Cardiac septum (tissue), 1 donor: Measurements from ENCODE around the gene MYBPC3. TPM values are rescaled to one million over a fixed set of nuclear protein-coding genes. Genes with fewer than 3 reads are reported as not detected.

Source experiments
- DNase-seq: peaks from one replicate; pipeline ENCODE4 v3.0.0-alpha.2; 2020; ENCODE audit warnings: low spot score
- intact Hi-C: fragments of 100-400 bp; cut with DNase I; formaldehyde crosslinking; loops from one replicate; pipeline ENCODE4 v1.14.0; 2022
- total RNA-seq: library from RNA; stranded (reverse); fragmentation: NEBNext Ultra II Directional; extraction: Animal tissue kit (Norgen Biotek cat#: 25700); gene quantifications from one replicate; pipeline ENCODE4 v1.2.1, GENCODE V29; 2021
- donor health status: DM: no; HTN: no; CAD: no.

MYBPC3 gene
- total RNA-seq, 1 donor from 2014 or later, result 1,860 TPM

- DNase-seq, result no peak
- intact Hi-C loops, result no loop called here
Measured at GRCh38 chr11:47366020-47366490, 13.6 kb upstream of the MYBPC3 start.

DNA sequence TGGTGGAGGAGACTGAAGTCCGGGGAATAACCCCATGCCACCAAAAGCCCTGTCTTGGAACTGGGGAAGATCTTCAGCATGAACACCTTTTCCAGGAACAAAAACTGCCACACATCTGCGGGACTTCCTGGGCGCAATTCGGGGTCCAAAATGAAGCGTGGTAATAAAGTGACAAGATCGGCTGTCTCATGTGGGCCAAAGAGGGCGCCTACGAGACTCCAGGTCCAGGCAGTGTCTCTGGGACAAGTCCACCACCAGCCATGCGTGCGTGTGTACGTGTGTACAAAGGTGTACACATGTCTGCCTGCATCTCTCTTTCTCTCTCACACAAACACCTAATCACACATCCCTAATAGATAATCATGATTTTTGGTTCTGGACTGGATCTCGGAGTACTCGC is 8.9 kb upstream of the MYBPC3 start:
- no peak for DNase-seq
- intact Hi-C loops, result no loop called here

DNA sequence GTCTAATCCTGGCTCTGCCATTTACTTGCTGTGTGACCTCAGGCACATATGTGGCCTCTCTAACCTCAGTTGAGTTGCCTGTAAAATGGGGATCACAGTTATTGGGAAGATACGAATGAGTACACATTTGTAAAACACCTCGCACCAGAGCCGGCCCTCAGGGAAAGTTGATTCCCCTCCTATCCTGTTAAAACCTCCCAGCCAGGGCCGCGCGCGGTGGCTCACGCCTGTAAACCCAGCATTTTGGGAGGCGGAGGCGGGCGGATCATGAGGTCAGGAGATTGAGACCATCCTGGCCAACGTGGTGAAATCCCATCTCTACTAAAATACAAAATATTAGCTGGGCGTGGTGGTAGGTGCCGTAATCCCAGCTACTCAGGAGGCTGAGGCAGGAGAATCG is 7.8 kb upstream of the MYBPC3 start:
- intact Hi-C loops, result no loop called here
- DNase-seq, result no peak

DNA sequence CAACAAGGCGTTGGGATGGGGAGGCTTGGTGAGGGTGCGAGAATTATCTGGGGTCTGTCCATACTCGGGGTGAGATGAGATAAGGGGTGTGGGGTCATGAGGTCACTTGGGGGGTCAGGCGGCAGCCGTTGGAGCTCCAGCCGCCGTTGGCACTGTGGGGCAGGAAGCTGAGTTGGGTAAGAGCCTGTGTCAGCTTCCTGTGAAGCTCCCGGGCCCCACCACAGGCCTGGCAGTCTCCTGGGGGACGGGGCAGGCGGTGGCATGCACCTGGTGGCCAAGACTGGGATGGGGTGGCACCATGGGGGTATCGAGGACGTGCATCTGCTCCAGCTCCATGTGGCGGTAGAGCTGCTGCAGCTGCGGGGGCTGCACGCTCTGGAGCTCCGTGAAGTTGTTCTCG is 7.1 kb upstream of the MYBPC3 start:
- no peak for DNase-seq
- intact Hi-C loops, result loop anchor here (10.0 kb wide), 1 partner anchor 445 kb away; the partner anchor contains the start of gene LRP4

DNA sequence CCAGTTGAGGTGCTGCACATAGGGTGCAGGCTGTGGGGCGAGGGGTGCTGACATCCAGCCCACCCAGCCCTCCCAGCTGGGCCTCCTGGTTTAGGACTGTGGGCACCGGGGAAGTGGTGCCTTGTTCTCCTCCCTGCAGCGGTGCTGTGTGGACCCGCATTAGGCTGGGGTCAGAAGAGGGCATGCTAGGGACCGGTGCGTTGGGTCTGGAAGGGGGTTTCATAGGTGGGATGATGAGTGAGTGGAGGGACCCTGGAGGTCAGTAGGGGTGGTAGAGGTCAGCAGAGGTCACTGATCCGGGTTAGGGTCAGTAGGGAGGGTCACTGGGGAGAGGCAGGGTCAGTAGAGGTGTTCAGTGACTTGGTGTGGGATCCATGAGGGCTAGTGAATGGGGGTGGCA is 6.7 kb upstream of the MYBPC3 start:
- intact Hi-C loops, result loop anchor here (10.0 kb wide), 1 partner anchor 444 kb away; the partner anchor contains the start of gene LRP4

GRCh38 chr11:47358731-47359051 is 6.2 kb upstream of the MYBPC3 start:
- intact Hi-C loops, result loop anchor here (10.0 kb wide), 1 partner anchor 444 kb away; the partner anchor contains the start of gene LRP4

More for the DNA sequence above, 6.7 kb upstream of the MYBPC3 start:
- DNase-seq, result no peak

DNA sequence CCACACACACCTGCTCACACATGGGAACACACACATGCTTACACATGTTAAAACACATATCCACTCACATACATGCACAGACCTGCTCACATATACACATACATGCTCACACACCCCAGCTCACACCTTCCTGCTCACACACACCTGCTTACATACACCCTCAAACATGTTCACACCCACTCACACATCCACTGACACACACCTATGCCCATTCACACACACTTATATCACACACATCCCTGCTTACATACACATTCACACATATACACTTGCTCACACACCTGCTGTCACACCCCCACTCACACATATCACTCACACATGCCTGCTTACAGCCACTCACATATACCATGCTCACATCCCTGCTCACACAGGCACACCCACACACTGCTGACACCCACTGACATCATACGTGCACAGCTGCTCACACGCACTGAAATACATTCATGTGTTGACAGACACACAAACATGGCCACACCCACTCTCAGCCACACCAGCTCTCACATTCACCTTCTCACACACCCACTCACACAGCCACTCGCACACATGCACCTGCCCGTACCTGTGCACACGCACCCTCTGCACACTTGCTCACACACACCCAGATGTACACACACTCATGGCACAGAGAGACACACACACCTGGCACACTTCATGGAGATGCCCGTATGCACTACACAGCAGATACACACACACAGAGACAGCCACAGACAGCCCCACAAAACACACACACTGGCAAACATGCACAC is 5.7 kb upstream of the MYBPC3 start:
- intact Hi-C loops, result loop anchor here (10.0 kb wide), 1 partner anchor 443 kb away; the partner anchor contains the start of gene LRP4
- no peak for DNase-seq

More at GRCh38 chr11:47358731-47359051, 6.2 kb upstream of the MYBPC3 start:
- DNase-seq, result no peak

GRCh38 chr11:47356998-47357329 is 4.5 kb upstream of the MYBPC3 start:
- intact Hi-C loops, result loop anchor here (10.0 kb wide), 1 partner anchor 442 kb away; the partner anchor contains the start of gene LRP4
- DNase-seq, result no peak

GRCh38 chr11:47356129-47356997 is 3.9 kb upstream of the MYBPC3 start:
- intact Hi-C loops, result loop anchor here (10.0 kb wide), 1 partner anchor 442 kb away; the partner anchor contains the start of gene LRP4
- no peak for DNase-seq

DNA sequence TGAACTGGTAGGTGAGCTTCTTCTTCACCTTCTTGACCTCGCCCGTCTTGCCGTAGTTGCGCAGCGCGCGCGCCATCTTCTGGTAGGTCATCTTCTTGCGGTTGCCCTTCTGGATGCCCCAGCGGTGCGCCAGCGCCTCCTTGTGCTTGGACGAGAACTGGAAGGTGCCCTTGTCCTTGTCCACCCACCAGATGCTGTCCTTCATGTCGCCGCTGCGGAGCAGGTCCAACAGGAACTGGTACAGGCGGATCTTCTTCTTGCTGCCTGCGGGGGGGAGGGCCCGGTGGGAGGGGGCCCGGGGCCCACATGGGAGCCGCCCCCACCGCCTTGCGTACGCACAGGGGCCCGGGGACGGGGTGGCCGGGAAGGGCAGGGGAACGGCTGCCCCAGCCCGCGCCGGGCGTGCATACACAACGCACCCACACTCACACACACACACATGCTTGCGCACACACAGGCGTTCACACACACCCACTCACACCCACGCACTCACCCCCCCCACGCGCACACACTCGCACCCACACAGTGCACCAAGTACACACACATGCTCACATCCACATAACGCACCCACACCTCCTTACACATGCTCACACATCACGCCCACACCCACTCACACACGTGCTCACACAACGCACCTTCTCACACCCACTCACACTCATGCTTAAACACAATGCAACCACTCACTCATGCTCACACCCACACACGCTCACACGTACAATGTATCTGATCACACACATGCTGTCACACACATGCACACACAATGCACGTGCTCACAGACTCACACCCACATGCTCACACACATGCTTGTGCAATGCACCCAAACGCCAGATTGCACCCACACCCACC is 3.0 kb upstream of the MYBPC3 start:
- intact Hi-C loops, result loop anchor here (2.0 to 10.0 kb wide), 3 partner anchors 97 to 441 kb away; partner anchors contain the start of genes ARFGAP2 and LRP4

GRCh38 chr11:47354913-47355282 is 2.4 kb upstream of the MYBPC3 start:
- intact Hi-C loops, result loop anchor here (2.0 to 10.0 kb wide), 4 partner anchors 83 to 440 kb away; partner anchors contain the start of genes ARFGAP2, LRP4 and MADD
- DNase-seq, result no peak

More for the DNA sequence above, 3.0 kb upstream of the MYBPC3 start:
- peak; percentile 96 for DNase-seq

GRCh38 chr11:47353978-47354774 is 1.7 kb upstream of the MYBPC3 start:
- no peak for DNase-seq
- intact Hi-C loops, result loop anchor here (2.0 to 10.0 kb wide), 4 partner anchors 82 to 439 kb away; partner anchors contain the start of genes ARFGAP2, LRP4 and MADD

DNA sequence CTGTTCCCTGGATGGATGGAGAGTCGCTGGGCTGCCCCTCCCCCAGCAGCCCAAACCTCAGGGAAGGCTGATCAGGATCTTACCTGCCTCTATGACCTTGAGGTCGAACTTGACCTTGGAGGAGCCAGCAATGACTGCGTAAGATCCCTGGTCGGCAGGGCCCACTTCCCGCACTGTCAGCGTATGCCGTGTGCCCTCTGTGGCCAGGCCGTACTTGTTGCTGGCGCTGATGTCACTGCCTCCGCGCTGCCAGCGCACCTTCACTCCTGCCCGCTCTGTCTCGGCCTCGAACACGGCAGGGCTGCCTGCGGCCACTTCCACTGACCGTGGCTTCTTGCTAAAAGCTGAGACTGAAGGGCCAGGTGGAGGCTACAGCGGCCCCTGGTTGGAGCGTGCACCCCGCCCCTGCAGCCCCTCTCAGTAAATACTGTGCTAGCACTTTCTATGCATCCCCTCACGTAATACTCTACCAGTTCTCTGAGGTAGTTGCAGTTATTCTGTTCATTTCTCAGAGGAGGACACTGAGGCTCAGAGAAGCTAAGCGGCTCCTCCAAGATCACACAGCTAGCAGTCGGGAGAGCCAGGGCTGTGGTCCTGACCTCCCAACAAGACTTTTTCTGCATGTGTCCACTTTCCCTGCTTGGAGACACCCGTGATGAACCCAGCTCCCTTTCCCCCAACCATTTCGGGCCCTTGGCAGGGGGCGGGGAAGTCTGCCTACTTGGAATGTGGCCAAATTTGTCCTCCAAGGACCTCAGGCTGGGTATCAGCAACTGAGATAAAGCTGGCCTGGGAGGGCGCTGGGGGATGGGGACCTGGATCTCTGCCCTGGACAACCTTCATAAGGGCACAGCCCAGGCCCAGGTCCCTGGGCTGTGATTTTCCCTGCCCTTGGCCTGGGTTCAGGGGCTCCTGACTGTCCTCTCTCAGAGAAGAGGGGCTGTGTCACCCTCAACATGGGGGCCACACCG is 1.1 kb downstream of the MYBPC3 start:
- intact Hi-C loops, result loop anchor here (5.0 to 10.0 kb wide), 2 partner anchors 79 to 437 kb away; partner anchors contain the start of genes LRP4 and MADD
- peak; percentile 89 for DNase-seq

- intact Hi-C loops, result loop anchor here (5.0 to 10.0 kb wide), 2 partner anchors 78 to 436 kb away; partner anchors contain the start of genes LRP4 and MADD
- DNase-seq, result no peak
Measured at GRCh38 chr11:47350315-47350714, 2.2 kb downstream of the MYBPC3 start.

DNA sequence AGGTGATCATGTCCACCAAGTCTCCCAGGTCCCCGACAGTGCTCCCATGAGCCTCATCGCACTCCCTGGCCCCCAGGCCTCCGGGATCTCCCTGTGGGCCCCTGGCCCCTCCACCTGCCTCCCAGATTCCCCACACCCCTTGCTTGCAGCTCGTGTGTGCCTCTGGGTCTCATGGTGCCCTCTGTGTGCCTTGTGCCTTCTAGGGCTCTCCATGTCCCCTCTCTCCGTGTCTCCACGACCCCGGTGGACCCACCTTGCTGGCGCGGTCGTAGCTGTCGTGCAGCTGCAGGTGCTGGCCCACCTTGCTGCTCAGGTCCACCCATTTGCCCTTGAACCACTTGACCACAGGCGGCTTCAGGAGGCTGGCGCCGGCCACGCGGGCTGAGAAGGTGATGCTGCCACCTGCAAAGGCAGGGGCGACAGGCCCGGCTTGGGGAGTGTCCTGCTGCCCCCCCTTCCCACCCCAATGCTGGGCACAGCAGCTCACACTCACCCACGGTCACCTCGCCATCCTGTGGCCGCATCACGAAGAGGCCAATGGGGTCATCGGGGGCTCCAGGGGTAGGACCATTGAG is 2.9 kb downstream of the MYBPC3 start:
- DNase-seq, result no peak
- intact Hi-C loops, result loop anchor here (5.0 to 10.0 kb wide), 2 partner anchors 77 to 435 kb away; partner anchors contain the start of genes LRP4 and MADD

DNA sequence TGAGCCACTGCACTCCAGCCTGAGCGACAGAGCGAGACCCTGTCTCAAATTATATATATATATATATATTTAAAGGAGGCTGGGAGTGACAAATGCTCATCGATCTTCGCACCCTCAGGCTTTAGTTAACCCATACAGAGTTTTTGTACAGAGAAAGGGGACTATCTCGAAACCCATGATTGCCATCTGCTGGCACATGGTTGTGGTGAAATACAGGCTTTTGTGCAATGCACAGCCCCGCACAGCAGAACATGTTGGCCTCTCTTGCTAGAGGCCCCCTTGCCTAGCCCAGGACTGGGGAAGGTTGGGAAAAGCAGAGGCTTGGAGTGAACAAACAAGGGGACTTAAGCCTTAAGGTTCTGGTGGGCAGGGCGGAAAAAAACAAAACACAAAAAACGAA is 3.6 kb downstream of the MYBPC3 start:
- no peak for DNase-seq

More for the DNA sequence above, 3.6 kb downstream of the MYBPC3 start:
- intact Hi-C loops, result no loop called here
